Erythroblast (primary cell): ENCODE results near the gene ABCC3.

Source experiments
- DNase-seq, 2 experiments: peaks; one replicate each; lab custom pipeline; 2025; lab: John Stamatoyannopoulos, UW
- GATA1 ChIP-seq: IDR thresholded peaks from 2 replicates; pipeline ENCODE4 v1.6.1; 2011; ENCODE audit warnings: low read depth, mild to moderate bottlenecking, control low read depth, low read length, moderate library complexity
- POLR2A ChIP-seq: IDR thresholded peaks from 2 replicates; pipeline ENCODE4 v1.6.1; 2011; ENCODE audit warnings: mild to moderate bottlenecking, low read length

Gene ABCC3

DNA sequence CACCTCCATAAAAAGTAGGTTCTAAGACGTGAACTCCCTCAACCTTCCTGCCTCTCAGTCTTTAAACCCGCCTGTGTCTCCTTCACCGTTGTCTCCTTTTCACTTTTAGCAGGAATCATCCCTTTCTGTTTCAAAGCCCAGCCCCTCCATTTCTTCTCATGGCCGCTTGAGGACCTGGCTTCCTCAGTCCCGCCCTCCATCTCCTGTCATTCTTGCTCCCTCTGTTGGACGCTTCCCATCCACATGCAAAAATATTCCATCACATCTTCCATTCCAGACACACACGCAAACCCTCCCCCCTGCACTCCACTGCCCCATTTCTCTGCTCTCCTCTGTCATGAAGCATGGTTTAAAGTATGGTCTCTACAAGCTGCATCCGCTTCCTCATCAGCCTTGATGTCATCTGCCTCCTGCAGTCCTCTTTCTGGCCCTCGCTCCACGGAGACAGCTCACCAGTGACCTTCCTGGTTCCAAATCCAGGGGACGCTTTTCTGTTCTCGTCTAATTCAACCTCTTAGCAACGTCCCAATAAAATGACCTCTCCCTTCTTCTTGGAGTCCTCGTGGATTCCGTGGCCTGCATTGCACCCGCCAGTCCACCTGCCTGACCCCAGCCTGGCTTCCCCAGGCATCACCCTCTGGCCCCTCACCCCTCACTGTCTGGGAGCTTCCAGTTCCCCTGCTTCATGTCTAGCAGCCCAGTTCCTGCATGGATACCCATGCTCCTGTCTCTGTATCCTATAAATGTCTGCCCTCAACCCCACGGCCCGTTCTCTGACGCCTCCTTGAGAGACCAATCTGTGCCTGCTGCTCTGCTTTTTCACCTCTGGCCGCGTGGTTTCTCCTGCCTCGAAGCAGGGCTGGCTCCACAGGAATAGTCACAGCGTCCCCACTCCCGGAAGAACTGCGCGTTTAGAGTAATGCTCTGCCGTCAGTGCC, 46.9 kb downstream of the ABCC3 start:
- TF ChIP-seq POLR2A (no peak), GATA1 (no peak)
- DNase-seq: peak; percentile 40 to 66

DNA sequence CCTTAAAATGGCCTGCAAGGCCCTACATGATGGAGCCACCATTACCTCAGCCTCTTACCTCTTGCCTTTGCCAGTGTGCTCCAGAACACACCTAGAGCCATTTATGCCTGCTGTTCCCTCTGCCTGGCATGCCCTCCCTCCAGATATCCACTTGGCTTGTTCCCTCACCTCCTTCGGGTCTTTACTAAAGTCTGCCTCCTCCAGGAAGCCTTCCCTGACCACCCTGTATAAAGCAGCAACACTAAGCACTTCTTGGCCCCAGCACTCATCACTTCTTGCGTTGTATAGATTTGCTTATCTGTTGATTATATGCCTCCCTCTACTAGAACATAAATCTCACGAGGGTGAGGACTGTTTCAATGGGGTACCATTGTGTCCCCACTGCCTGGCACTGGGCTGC, 47.8 kb downstream of the ABCC3 start:
- no peak for TF ChIP-seq POLR2A
- no peak for TF ChIP-seq GATA1
- no peak for DNase-seq

DNA sequence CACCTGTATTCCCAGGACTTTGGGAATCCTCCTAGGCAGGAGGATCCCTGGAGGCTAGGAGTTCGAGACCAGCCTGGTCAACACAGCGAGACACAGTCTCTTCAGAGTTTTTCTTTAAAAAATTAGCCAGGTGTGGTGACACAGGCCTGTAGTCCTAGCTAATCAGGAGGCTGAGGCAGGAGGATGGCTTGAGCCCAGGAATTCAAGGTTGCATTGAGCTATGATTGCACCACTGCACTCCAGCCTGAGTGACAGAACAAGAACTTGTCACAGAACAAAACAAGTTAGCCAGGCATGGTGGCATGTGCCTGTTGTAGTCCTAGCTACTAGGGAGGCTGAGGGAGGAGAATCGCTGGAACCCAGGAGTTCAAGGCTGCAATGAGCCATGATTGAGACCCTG, 48.3 kb downstream of the ABCC3 start:
- no peak for TF ChIP-seq GATA1
- TF ChIP-seq POLR2A: no peak
- DNase-seq: no peak

- TF ChIP-seq GATA1 (no peak), POLR2A (no peak)
- DNase-seq: no peak
Measured at GRCh38 chr17:50683434-50684287, 49.0 kb downstream of the ABCC3 start.

- DNase-seq: no peak
- TF ChIP-seq GATA1 (no peak), POLR2A (no peak)
Measured at GRCh38 chr17:50684288-50684611, 49.6 kb downstream of the ABCC3 start.

- no peak for DNase-seq
- TF ChIP-seq GATA1 (no peak), POLR2A (no peak)
Measured at GRCh38 chr17:50684612-50685333, 50.1 kb downstream of the ABCC3 start.

DNA sequence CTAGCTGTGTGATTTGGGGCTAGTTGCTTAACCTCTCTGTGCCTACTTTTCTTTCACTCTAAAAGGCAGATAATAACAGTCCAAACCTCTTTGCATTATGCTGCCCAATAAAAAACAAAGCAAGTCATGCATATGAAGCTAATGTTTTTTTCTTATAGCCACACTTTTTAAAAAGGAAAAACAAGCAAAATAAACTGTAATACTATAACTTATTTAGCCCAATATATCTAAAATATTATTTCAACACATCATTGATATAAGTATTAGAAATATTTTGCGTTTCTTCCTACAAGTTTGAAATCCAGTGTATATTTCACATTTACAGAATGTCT, 50.6 kb downstream of the ABCC3 start:
- TF ChIP-seq POLR2A: no peak
- no peak for TF ChIP-seq GATA1
- no peak for DNase-seq

DNA sequence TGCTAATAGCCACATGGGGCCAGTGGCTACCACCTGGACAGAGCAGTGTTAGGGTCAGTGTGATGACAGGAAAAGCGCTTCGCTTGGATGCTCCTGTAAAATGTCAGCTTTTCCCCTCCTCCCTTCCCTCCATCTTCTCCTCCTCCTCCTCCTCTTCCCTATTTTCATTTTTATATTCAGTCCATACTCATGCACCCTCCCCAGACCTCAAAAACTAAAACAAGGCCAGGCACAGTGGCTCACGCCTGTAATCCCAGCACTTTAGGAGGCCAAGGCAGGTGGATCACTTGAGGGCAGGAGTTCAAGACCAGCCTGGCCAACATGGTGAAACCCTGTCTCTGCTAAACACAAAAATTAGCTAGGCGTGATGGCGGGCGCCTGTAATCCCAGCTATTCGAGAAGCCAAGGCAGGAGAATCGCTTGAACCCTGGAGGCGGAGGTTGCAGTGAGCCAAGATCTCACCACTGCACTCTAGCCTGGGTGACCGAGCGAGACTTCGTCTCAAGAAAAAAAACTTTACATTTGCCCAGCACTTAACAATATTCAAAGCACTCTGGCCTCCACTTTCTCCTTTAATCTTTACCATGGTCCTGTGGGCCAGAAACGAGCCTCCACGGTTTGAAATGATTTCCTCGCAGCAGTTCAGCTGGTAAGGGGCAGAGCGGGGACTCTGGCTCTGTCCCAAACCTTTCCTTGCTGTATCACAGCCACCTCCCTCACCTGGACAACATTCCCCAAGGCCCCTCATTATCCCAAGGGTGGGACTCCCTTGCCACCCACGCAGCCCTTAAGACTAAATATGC, 51.2 kb downstream of the ABCC3 start:
- DNase-seq: no peak
- TF ChIP-seq GATA1 (no peak), POLR2A (no peak)

DNA sequence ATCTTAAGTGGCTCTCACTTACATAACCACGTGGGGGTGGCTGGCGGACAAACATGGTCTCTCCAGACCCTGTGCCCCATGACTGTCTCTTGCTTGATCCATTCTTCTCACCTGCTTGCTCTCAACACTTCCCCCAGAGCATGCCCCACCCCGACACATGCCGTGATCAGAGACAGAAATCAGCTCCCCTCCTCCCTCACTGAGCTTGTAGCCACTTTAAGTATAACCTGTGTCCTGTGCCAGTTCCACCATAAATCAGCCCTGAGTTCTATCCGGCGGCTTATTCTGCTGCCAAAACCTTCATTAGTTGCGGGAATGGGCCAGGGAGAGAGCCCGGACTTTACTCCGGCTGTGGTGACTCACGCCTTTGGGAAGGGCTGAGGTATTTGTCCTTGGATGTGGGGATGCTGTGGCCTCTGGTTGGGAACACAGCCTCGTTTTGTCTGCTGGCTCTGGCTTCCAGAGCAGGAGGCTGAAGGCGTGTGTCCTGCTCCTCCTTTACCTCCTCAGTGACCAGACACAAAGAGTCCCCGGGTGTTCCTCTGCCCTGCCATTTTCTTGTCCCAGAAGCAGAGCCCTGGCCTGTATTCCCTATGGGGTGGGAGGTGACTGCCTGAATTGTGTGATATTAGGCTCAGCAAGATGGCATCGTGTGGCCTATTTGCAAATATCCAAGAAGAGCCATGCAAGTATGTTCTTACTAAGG, 52.0 kb downstream of the ABCC3 start:
- no peak for DNase-seq
- TF ChIP-seq GATA1: no peak
- no peak for TF ChIP-seq POLR2A

GRCh38 chr17:50687200-50688066, 52.8 kb downstream of the ABCC3 start:
- TF ChIP-seq GATA1 (no peak), POLR2A (no peak)
- no peak for DNase-seq

GRCh38 chr17:50688245-50688644, 53.6 kb downstream of the ABCC3 start:
- no peak for TF ChIP-seq GATA1
- DNase-seq: no peak

DNA sequence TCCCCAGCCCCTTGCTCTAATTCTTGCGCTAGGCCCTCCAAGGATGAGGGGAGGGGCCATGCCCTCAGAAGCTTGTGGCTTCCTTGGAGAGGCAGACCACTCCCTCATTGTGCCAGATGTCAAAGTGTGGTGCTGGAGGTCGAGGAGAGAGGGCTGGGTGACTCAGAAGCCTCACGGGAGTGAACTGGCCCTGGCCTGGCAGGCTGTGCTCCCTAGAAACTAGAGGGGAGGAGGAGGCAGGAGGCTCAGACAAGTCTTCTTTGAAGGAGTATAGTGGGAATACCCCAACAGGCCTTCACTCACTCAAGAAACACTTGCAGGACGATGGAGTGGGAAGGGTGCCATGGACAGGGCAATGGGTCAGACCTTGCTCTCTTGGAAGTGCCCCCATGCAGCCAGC, 54.6 kb downstream of the ABCC3 start:
- TF ChIP-seq POLR2A (no peak), GATA1 (no peak)
- no peak for DNase-seq
